Heart right ventricle (tissue), 16 donors: ENCODE measurements around the gene TMEM234. TPM values are rescaled to one million over a fixed set of nuclear protein-coding genes. Genes with fewer than 3 reads are reported as not detected.

Experiments used
- ATAC-seq, 8 donors: fragments of 200-7000 bp; cut with Tn5 transposase; one replicate each; pipeline ENCODE4 v1.9.1; 2020; ENCODE audit warnings: mild to moderate bottlenecking in 8 of 8, moderate library complexity in 8 of 8, moderate number of reproducible peaks in 1 of 8
- DNase-seq, 2 donors: peaks; one replicate each; pipeline ENCODE4 v3.0.0-alpha.2; 2020
- H3K27ac ChIP-seq, 10 donors: fragments of 200-600 bp; sonication (generic) in 2 of 10; one replicate each; pipeline versions ENCODE4 v1.5.0 to v1.8.0; 2020 to 2022; ENCODE audit warnings: mild to moderate bottlenecking in 3 of 10
- H3K27me3 ChIP-seq, 7 donors: fragments of 200-600 bp; one replicate each; pipeline ENCODE4 v1.8.0; 2021 to 2022; ENCODE audit warnings: mild to moderate bottlenecking in 2 of 7
- H3K36me3 ChIP-seq, 9 donors: fragments of 200-600 bp; sonication (generic) in 1 of 9; one replicate each; pipeline versions ENCODE4 v1.5.0 to v1.8.0; 2020 to 2022; ENCODE audit warnings: mild to moderate bottlenecking in 2 of 9
- H3K4me1 ChIP-seq, 9 donors: fragments of 200-600 bp; sonication (generic) in 1 of 9; one replicate each; pipeline versions ENCODE4 v1.5.0 to v1.8.0; 2020 to 2022; ENCODE audit warnings: mild to moderate bottlenecking in 4 of 9
- H3K4me3 ChIP-seq, 10 donors: fragments of 200-600 bp; sonication (generic) in 2 of 10; one replicate each; pipeline versions ENCODE4 v1.5.0 to v1.8.0; 2020 to 2022; ENCODE audit warnings: mild to moderate bottlenecking in 7 of 10, moderate library complexity in 2 of 10
- H3K9me3 ChIP-seq, 11 donors: fragments of 200-600 bp in 10 of 11; sonication (generic) in 2 of 11; one replicate each; pipeline versions ENCODE4 v1.5.0 to v1.8.0; 2013 to 2022; ENCODE audit warnings: mild to moderate bottlenecking in 2 of 11, control low read depth in 1 of 11, moderate library complexity in 1 of 11
- CTCF ChIP-seq, 9 donors: fragments of 200-600 bp; sonication (generic) in 2 of 9; IDR thresholded peaks; one replicate each; pipeline versions ENCODE4 v1.5.0 to v1.8.0; 2021 to 2022; ENCODE audit warnings: antibody characterized with exemption in 9 of 9, mild to moderate bottlenecking in 5 of 9, moderate library complexity in 1 of 9
- WGBS, 2 donors: extraction: QIAGEN DNeasy Blood & Tissue Kit; methylation state at CpG; one replicate each; pipeline ENCODE4 v1.1.7; 2013; ENCODE audit warnings: inconsistent platforms in 1 of 2; 5-methylcytosine and 5-hydroxymethylcytosine counted together
- intact Hi-C, 10 donors: fragments of 100-400 bp; cut with DNase I; formaldehyde crosslinking; loops; one replicate each; pipeline versions ENCODE4 v1.11.1 to v1.14.2; 2022
- polyA plus RNA-seq, 2 donors: library from polyadenylated mRNA; stranded (reverse); fragments of 200-250 nt; gene quantifications; one replicate each; pipeline ENCODE4 v1.2.3, GENCODE V29; 2013
- total RNA-seq, 10 donors: library from RNA; stranded (reverse); fragmentation: NEBNext Ultra II Directional in 3 of 10; extraction: Animal tissue kit (Norgen Biotek cat#: 25700) in 3 of 10; gene quantifications; one replicate each; pipeline versions ENCODE4 v1.2.1 to v1.2.4, GENCODE V29; 2021 to 2023
- donor health status: Arrhythmogenic right ventricular cardiomyopathy.
- donor health status: ischemic (EF 13 %, LVEDD 7.1; RV severe dilation, severe dysfunction).
- donor health status: healthy with polysubstance abuse.
- donor health status: DM: no; HTN: yes; CAD: no.
- donor health status: DM: no; HTN: no; CAD: no.
- donor health status: ischemic (EF 25% LVEDD 6.9; RV normal size, moderate dysfunction).
- donor health status: ischemic (EF 25% LVEDD 5.7; RV mildly dilated, moderate dysfunction).
- donor health status: healthy.
- donor health status: DM: yes; HTN: yes; CAD: no.
- donor health status: Ischemic cardiomyopathy.
- donor health status: ischemic (EF 35%, LVEDD 5.7; RV mildly dilated, moderate dysfunction).
- donor health status: nonischemic (EF 11% LVEDD 7.7; RV severe dilation, severe dysfunction).
- donor health status: DM: yes; HTN: yes; CAD: no.
- donor health status: PGD.
- donor health status: ischemic (EF 29% LVEDD 5.4; RV normal size, mild dysfunction).
- donor health status: nonischemic (EF 23%, LVEDD 6.1; RV moderate dilation, normal function).

Gene TMEM234
- total and polyA plus RNA-seq, 12 donors: 8.1 to 19.6 (median 11.3) TPM

DNA sequence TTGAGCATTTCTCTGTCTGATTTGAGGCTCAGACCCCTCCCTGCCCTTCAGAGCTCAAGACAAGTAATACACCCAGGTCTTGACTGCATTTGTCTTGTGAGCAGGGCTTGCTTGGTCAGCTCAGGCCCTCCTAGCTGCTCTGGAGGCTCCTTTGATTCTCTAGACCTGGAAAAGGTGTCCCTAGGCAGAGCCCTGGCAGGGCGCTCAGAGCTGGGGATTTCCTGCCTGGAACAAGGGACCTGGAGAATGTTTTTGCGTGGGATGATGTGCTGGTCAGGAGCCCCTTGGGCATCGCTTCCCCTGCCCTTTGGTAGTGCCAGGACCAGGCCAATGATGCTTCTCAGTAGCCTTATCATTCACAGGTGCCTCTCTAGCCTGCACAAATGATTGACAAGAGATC, 26.6 kb downstream of the TMEM234 start:
- H3K27me3 ChIP-seq: no peaks in the 10 kb centered on the region
- peaks cover 0 to 86% (median 63%) of the 10 kb centered on the region in 9 donors for H3K36me3 ChIP-seq
- no peak for ATAC-seq
- H3K9me3 ChIP-seq: no peaks in the 10 kb centered on the region
- peaks cover 10 to 38% (median 23%) of the 10 kb centered on the region in 9 donors for H3K4me1 ChIP-seq
- H3K27ac ChIP-seq: no peak overlapping the region
- no peak for DNase-seq
- TF ChIP-seq CTCF (IDR thresholded peaks at IDR 0.05): no peak
- no peak overlapping the region for H3K4me3 ChIP-seq
- intact Hi-C loops: no loop called here
- WGBS, 2 donors: 80 to 88% methylated on average over 3 of the region's 3 CpGs

DNA sequence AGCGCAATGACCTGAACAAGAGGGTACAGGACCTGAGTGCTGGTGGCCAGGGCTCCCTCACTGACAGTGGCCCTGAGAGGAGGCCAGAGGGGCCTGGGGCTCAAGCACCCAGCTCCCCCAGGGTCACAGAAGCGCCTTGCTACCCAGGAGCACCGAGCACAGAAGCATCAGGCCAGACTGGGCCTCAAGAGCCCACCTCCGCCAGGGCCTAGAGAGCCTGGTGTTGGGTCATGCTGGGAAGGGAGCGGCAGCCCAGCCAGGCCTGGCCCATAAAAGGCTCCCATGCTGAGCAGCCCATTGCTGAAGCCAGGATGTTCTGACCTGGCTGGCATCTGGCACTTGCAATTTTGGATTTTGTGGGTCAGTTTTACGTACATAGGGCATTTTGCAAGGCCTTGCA, 27.2 kb downstream of the TMEM234 start:
- DNase-seq (no peak), ATAC-seq (no peak)
- Histone ChIP-seq H3K4me1 (peaks cover 8 to 33% (median 19%) of the 10 kb centered on the region in 9 donors), H3K4me3 (no peak overlapping the region), H3K27ac (no peak overlapping the region), H3K9me3 (no peaks in the 10 kb centered on the region), H3K27me3 (no peaks in the 10 kb centered on the region), H3K36me3 (peaks cover 0 to 91% (median 69%) of the 10 kb centered on the region in 9 donors)
- WGBS, 2 donors: 94 to 96% methylated on average over 6 of the region's 6 CpGs
- intact Hi-C loops: no loop called here
- TF ChIP-seq CTCF (IDR thresholded peaks at IDR 0.05): no peak

DNA sequence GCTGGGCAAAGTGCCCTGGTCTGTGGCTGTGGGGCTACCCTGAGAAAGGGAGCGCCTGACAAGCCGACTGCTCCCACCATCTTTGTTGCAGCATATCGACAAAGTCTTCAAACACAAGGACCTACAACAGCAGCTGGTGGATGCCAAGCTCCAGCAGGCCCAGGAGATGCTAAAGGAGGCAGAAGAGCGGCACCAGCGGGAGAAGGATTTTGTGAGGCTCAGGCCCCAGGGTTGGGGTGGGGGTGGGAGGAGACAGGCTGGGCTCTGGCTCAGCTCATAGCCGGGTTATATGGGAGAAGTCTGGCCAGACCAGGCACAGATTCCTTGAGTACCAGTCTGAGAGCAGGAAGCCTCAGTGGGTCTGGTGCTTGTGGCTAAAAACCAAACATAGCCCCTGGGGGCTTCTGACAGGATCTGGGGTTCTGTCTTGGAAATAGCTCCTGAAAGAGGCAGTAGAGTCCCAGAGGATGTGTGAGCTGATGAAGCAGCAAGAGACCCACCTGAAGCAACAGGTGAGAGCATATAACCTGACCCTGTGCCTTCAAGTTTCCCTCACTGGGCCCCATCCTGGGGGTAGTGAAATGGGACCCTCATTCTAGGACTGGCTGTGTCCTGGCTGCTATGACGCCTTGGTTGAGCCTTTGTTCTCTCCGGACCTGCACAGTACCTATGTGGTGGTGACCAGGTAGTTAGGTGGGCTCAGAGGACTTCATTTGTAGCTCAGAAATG, 29.8 kb downstream of the TMEM234 start:
- peaks cover 0 to 100% (median 92%) of the 10 kb centered on the region in 9 donors for H3K36me3 ChIP-seq
- H3K4me3 ChIP-seq: no peak overlapping the region
- TF ChIP-seq CTCF (IDR thresholded peaks at IDR 0.05): no peak
- no peak overlapping the region for H3K27ac ChIP-seq
- H3K4me1 ChIP-seq: peaks cover 0 to 13% (median 7%) of the 10 kb centered on the region in 9 donors
- WGBS, 2 donors: 96% methylated on average over 8 of the region's 8 CpGs
- no peaks in the 10 kb centered on the region for H3K9me3 ChIP-seq
- no peak for DNase-seq
- intact Hi-C loops: no loop called here
- ATAC-seq: no peak
- H3K27me3 ChIP-seq: no peaks in the 10 kb centered on the region

DNA sequence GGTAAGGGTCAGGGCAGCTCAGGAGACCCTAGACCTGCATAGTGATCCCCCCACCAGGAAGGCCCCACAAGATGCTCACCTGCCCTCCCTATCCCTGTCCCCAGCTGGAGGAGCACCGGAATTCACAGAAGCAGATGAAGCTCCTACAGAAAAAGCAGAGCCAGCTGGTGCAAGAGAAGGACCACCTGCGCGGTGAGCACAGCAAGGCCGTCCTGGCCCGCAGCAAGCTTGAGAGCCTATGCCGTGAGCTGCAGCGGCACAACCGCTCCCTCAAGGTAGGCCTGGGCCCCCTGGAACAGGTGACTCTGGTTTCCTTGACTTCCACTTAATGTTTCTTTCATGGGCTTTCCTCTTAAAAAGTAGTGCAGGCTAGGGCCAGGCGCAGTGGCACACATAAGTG, 34.3 kb downstream of the TMEM234 start:
- H3K27ac ChIP-seq: no peak overlapping the region
- H3K36me3 ChIP-seq: peaks cover 0 to 100% (median 78%) of the 10 kb centered on the region in 9 donors
- ATAC-seq: no peak
- peaks cover 0 to 33% (median 14%) of the 10 kb centered on the region in 9 donors for H3K4me1 ChIP-seq
- H3K9me3 ChIP-seq: no peaks in the 10 kb centered on the region
- 96 to 97% methylated on average over 9 of the region's 9 CpGs for WGBS, 2 donors
- no peak overlapping the region for H3K4me3 ChIP-seq
- no peaks in the 10 kb centered on the region for H3K27me3 ChIP-seq
- DNase-seq: no peak
- intact Hi-C loops: no loop called here
- TF ChIP-seq CTCF (IDR thresholded peaks at IDR 0.05): no peak
